CD4-positive, alpha-beta T cell treated with Interferon gamma for 1 hour (primary cell): ENCODE results near the gene IQSEC3.

Experiments
- DNase-seq: peaks from one replicate; pipeline ENCODE4 v3.0.0-alpha.2; 2020

The IQSEC3 gene

GRCh38 chr12:223841-224240 is 157.3 kb downstream of the IQSEC3 start:
- DNase-seq = no peak

- no peak for DNase-seq
These were observed 157.8 kb downstream of the IQSEC3 start for GRCh38 chr12:224330-224729.

GRCh38 chr12:225012-225411 is 158.4 kb downstream of the IQSEC3 start:
- DNase-seq = no peak

- DNase-seq = no peak
These were observed 159.8 kb downstream of the IQSEC3 start for GRCh38 chr12:226401-226800.

- no peak for DNase-seq
These were observed 160.8 kb downstream of the IQSEC3 start for GRCh38 chr12:227286-227915.
